Sigmoid colon (tissue), 4 donors: Measurements from ENCODE around the gene ST8SIA4.

Source experiments
- CTCF ChIP-seq, 4 experiments: fragments of 450-650 bp in 3 of 4; fragments of 200-600 bp in 1 of 4; IDR thresholded peaks; one replicate each; pipeline ENCODE4 v1.5.1; 2016 to 2019; ENCODE audit warnings: antibody characterized with exemption in 4 of 4, mild to moderate bottlenecking in 3 of 4, moderate library complexity in 2 of 4
- POLR2AphosphoS5 ChIP-seq, 4 donors: sonication (generic); formaldehyde crosslinking; IDR thresholded peaks; one replicate each; pipeline ENCODE4 v1.6.1; 2017; ENCODE audit warnings: antibody characterized with exemption in 4 of 4

DNA sequence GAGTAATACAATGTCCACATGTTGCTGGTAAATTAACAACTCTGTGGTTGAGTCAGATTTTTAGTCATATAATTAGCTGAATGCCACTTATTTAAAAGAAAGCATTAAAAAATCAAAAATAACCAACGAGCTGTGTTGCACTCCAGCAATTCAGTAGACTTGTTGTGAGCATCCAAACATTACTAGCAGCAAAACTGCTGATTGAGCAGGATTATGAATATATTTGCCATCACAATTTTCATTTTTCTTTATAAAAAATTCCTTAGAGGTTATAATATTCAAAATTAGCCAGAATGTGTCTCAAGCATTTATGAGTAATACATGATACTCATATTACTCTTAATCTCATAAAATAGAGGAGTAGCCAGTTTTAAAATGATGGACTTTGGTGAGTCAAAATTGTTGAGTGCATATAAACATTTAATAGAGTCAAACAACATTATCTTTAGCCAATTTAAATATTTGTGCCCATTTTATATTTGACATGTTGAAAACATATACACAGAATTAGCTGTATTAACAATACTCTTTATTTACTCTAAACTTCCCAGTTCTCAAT lies 44.0 kb downstream of the ST8SIA4 start:
- no peak for TF ChIP-seq CTCF (IDR thresholded peaks at IDR 0.05)
- TF ChIP-seq POLR2AphosphoS5 (IDR thresholded peaks at IDR 0.05): no peak
